ENCODE results near the gene SRGAP3. TPM values are rescaled to one million over a fixed set of nuclear protein-coding genes. Genes with fewer than 3 reads are reported as not detected.

Gene SRGAP3
- total RNA-seq, 2 experiments from 2014 or later, result 1.2 to 1.3 TPM

GRCh38 chr3:9271903-9272302 is 22.5 kb upstream of the SRGAP3 start:
- DNase-seq, result no peak
- peaks cover 3% of the 10 kb centered on the region for H3K4me1 Mint-ChIP-seq
- no peak overlapping the region for H3K27ac Mint-ChIP-seq
- no peaks in the 10 kb centered on the region for H3K36me3 Mint-ChIP-seq
- peaks cover 3% of the 10 kb centered on the region for H3K9me3 Mint-ChIP-seq
- H3K4me3 Mint-ChIP-seq, result no peak overlapping the region
- no peaks in the 10 kb centered on the region for H3K27me3 Mint-ChIP-seq

- no peak for DNase-seq
- Mint-ChIP-seq H3K27ac (no peak overlapping the region), H3K27me3 (no peaks in the 10 kb centered on the region), H3K4me1 (peaks cover 3% of the 10 kb centered on the region), H3K36me3 (no peaks in the 10 kb centered on the region), H3K9me3 (peaks cover 3% of the 10 kb centered on the region), H3K4me3 (no peak overlapping the region)
These were observed 21.3 kb upstream of the SRGAP3 start for GRCh38 chr3:9270704-9271103.

- Mint-ChIP-seq H3K4me1 (peaks cover 3% of the 10 kb centered on the region), H3K27ac (no peak overlapping the region), H3K4me3 (no peak overlapping the region), H3K36me3 (no peaks in the 10 kb centered on the region), H3K9me3 (peaks cover 6% of the 10 kb centered on the region), H3K27me3 (no peaks in the 10 kb centered on the region)
- DNase-seq, result no peak
These were observed 17.3 kb upstream of the SRGAP3 start for GRCh38 chr3:9266716-9267115.

GRCh38 chr3:9260305-9260704 is 10.9 kb upstream of the SRGAP3 start:
- H3K27me3 Mint-ChIP-seq, result no peaks in the 10 kb centered on the region
- H3K4me3 Mint-ChIP-seq, result no peak overlapping the region
- no peaks in the 10 kb centered on the region for H3K36me3 Mint-ChIP-seq
- H3K27ac Mint-ChIP-seq, result no peak overlapping the region
- no peaks in the 10 kb centered on the region for H3K4me1 Mint-ChIP-seq
- DNase-seq, result no peak
- peaks cover 11% of the 10 kb centered on the region for H3K9me3 Mint-ChIP-seq

GRCh38 chr3:9257092-9257491 is 7.6 kb upstream of the SRGAP3 start:
- no peaks in the 10 kb centered on the region for H3K4me1 Mint-ChIP-seq
- no peak overlapping the region for H3K4me3 Mint-ChIP-seq
- no peak overlapping the region for H3K27ac Mint-ChIP-seq

GRCh38 chr3:9255976-9256375 is 6.5 kb upstream of the SRGAP3 start:
- Mint-ChIP-seq H3K27me3 (peaks cover 6% of the 10 kb centered on the region), H3K4me1 (no peaks in the 10 kb centered on the region), H3K36me3 (no peaks in the 10 kb centered on the region), H3K4me3 (no peak overlapping the region), H3K9me3 (peaks cover 3% of the 10 kb centered on the region), H3K27ac (no peak overlapping the region)
- DNase-seq, result no peak

More at GRCh38 chr3:9257092-9257491, 7.6 kb upstream of the SRGAP3 start:
- DNase-seq, result no peak
- Mint-ChIP-seq H3K27me3 (peaks cover 6% of the 10 kb centered on the region), H3K36me3 (no peaks in the 10 kb centered on the region), H3K9me3 (peaks cover 6% of the 10 kb centered on the region)

- no peak overlapping the region for H3K27ac Mint-ChIP-seq
These were observed 5.3 kb upstream of the SRGAP3 start for GRCh38 chr3:9254764-9255163.

GRCh38 chr3:9253327-9253726 is 3.9 kb upstream of the SRGAP3 start:
- DNase-seq, result no peak
- Mint-ChIP-seq H3K27me3 (peaks cover 6% of the 10 kb centered on the region), H3K36me3 (no peaks in the 10 kb centered on the region), H3K27ac (no peak overlapping the region), H3K9me3 (peaks cover 3% of the 10 kb centered on the region), H3K4me3 (no peak overlapping the region), H3K4me1 (peaks cover 12% of the 10 kb centered on the region)

More at GRCh38 chr3:9254764-9255163, 5.3 kb upstream of the SRGAP3 start:
- H3K36me3 Mint-ChIP-seq, result no peaks in the 10 kb centered on the region
- H3K9me3 Mint-ChIP-seq, result peaks cover 3% of the 10 kb centered on the region
- peaks cover 2% of the 10 kb centered on the region for H3K4me1 Mint-ChIP-seq
- H3K27me3 Mint-ChIP-seq, result peaks cover 6% of the 10 kb centered on the region
- DNase-seq, result no peak
- no peak overlapping the region for H3K4me3 Mint-ChIP-seq

GRCh38 chr3:9251055-9251786 is 1.8 kb upstream of the SRGAP3 start:
- Mint-ChIP-seq H3K27me3 (peaks cover 6% of the 10 kb centered on the region), H3K4me3 (no peak overlapping the region), H3K4me1 (peaks cover 15% of the 10 kb centered on the region), H3K27ac (no peak overlapping the region), H3K9me3 (no peaks in the 10 kb centered on the region), H3K36me3 (no peaks in the 10 kb centered on the region)
- no peak for DNase-seq

- Mint-ChIP-seq H3K9me3 (no peaks in the 10 kb centered on the region), H3K4me1 (peaks cover 15% of the 10 kb centered on the region), H3K27ac (no peak overlapping the region), H3K4me3 (no peak overlapping the region), H3K36me3 (no peaks in the 10 kb centered on the region), H3K27me3 (peaks cover 6% of the 10 kb centered on the region)
- DNase-seq, result no peak
These were observed 790 bp upstream of the SRGAP3 start for GRCh38 chr3:9250236-9250635.

- peak overlapping the region; percentile 78 for H3K4me3 Mint-ChIP-seq
- DNase-seq, result no peak
- H3K9me3 Mint-ChIP-seq, result no peaks in the 10 kb centered on the region
- peaks cover 6% of the 10 kb centered on the region for H3K27me3 Mint-ChIP-seq
- no peaks in the 10 kb centered on the region for H3K36me3 Mint-ChIP-seq
- H3K27ac Mint-ChIP-seq, result no peak overlapping the region
- H3K4me1 Mint-ChIP-seq, result peaks cover 15% of the 10 kb centered on the region
These were observed 749 bp downstream of the SRGAP3 start for GRCh38 chr3:9248522-9249271.

GRCh38 chr3:9247941-9248521 is 1.4 kb downstream of the SRGAP3 start:
- peaks cover 5% of the 10 kb centered on the region for H3K27me3 Mint-ChIP-seq
- H3K36me3 Mint-ChIP-seq, result no peaks in the 10 kb centered on the region
- peak; percentile 3 for DNase-seq
- H3K4me3 Mint-ChIP-seq, result peak overlapping the region; percentile 78
- no peaks in the 10 kb centered on the region for H3K9me3 Mint-ChIP-seq
- H3K4me1 Mint-ChIP-seq, result peaks cover 15% of the 10 kb centered on the region
- no peak overlapping the region for H3K27ac Mint-ChIP-seq

GRCh38 chr3:9247361-9247940 is 2.0 kb downstream of the SRGAP3 start:
- H3K4me3 Mint-ChIP-seq, result no peak overlapping the region
- H3K9me3 Mint-ChIP-seq, result no peaks in the 10 kb centered on the region
- no peaks in the 10 kb centered on the region for H3K27me3 Mint-ChIP-seq
- H3K4me1 Mint-ChIP-seq, result peaks cover 15% of the 10 kb centered on the region
- no peaks in the 10 kb centered on the region for H3K36me3 Mint-ChIP-seq
- no peak for DNase-seq
- H3K27ac Mint-ChIP-seq, result no peak overlapping the region

GRCh38 chr3:9246189-9246588 is 3.3 kb downstream of the SRGAP3 start:
- no peak overlapping the region for H3K27ac Mint-ChIP-seq
- DNase-seq, result no peak
- no peaks in the 10 kb centered on the region for H3K36me3 Mint-ChIP-seq
- H3K27me3 Mint-ChIP-seq, result no peaks in the 10 kb centered on the region
- peaks cover 15% of the 10 kb centered on the region for H3K4me1 Mint-ChIP-seq
- peaks cover 1% of the 10 kb centered on the region for H3K9me3 Mint-ChIP-seq
- no peak overlapping the region for H3K4me3 Mint-ChIP-seq

- Mint-ChIP-seq H3K4me1 (peaks cover 13% of the 10 kb centered on the region), H3K27ac (no peak overlapping the region), H3K27me3 (no peaks in the 10 kb centered on the region), H3K4me3 (no peak overlapping the region), H3K36me3 (no peaks in the 10 kb centered on the region), H3K9me3 (peaks cover 1% of the 10 kb centered on the region)
- no peak for DNase-seq
These were observed 4.8 kb downstream of the SRGAP3 start for GRCh38 chr3:9244495-9245183.

Data from activated naive CD8-positive, alpha-beta T cell treated with anti-CD3 and anti-CD28 coated beads for 36 hours (primary cell).